Thoracic aorta (tissue), 2 donors: ENCODE data around the gene MAEA. TPM values are rescaled to one million over a fixed set of nuclear protein-coding genes. Genes with fewer than 3 reads are reported as not detected.

Source experiments
- ATAC-seq: fragments of 150-250 bp; one replicate; pipeline ENCODE4 v1.8.0; 2017; ENCODE audit warnings: low read depth; ENCODE audit not compliant: insufficient number of reproducible peaks, low FRiP score
- DNase-seq: peaks from one replicate; pipeline ENCODE4 v3.0.0-alpha.2; 2020; ENCODE audit warnings: low spot score
- H3K27ac ChIP-seq, 2 donors: fragments of 200-600 bp; sonication (generic); 1 replicate in 1 of 2; 2 replicates in 1 of 2; pipeline ENCODE4 v1.5.1; 2016; ENCODE audit warnings: mild to moderate bottlenecking in 2 of 2, moderate library complexity in 2 of 2
- H3K27me3 ChIP-seq: fragments of 200-600 bp; sonication (generic); replicated peaks from 2 replicates; pipeline ENCODE4 v1.6.0; 2016; ENCODE audit warnings: mild to moderate bottlenecking; ENCODE audit not compliant: insufficient read depth
- H3K36me3 ChIP-seq: fragments of 200-600 bp; sonication (generic); one replicate; pipeline ENCODE4 v1.5.1; 2016
- H3K4me1 ChIP-seq, 2 donors: fragments of 200-600 bp; sonication (generic); 1 replicate in 1 of 2; 2 replicates in 1 of 2; pipeline versions ENCODE4 v1.5.1 to v1.6.0; 2016; ENCODE audit warnings: low read depth in 2 of 2, mild to moderate bottlenecking in 1 of 2; ENCODE audit not compliant: control insufficient read depth in 1 of 2
- H3K4me3 ChIP-seq: fragments of 200-600 bp; sonication (generic); 2 replicates; pipeline ENCODE4 v1.5.1; 2016; ENCODE audit warnings: mild to moderate bottlenecking
- H3K9me3 ChIP-seq: fragments of 200-600 bp; sonication (generic); 2 replicates; pipeline ENCODE4 v1.5.1; 2016
- CTCF ChIP-seq: fragments of 200-600 bp; sonication (generic); IDR thresholded peaks from one replicate; pipeline ENCODE4 v1.5.1; 2019; ENCODE audit warnings: antibody characterized with exemption
- total RNA-seq, 2 donors: library from RNA; depleted of rRNA; stranded (reverse); fragments of >200 nt; gene quantifications; one replicate each; pipeline versions ENCODE4 v1.1.0 to v1.2.3, GENCODE V29; 2016

MAEA gene
- total RNA-seq, 2 donors from 2014 or later = 53.7 to 83.8 TPM

GRCh38 chr4:1295405-1296055 lies 5.8 kb downstream of the MAEA start:
- no peak overlapping the region for H3K4me3 ChIP-seq
- peaks cover 29 to 40% of the 10 kb centered on the region in 2 donors for H3K4me1 ChIP-seq
- no peak for ATAC-seq
- peak overlapping the region; percentile 13 to 32 for H3K27ac ChIP-seq
- TF ChIP-seq CTCF = no peak
- H3K27me3 ChIP-seq = no peaks in the 10 kb centered on the region
- no peaks in the 10 kb centered on the region for H3K9me3 ChIP-seq
- no peak for DNase-seq
- H3K36me3 ChIP-seq = peaks cover 29% of the 10 kb centered on the region

GRCh38 chr4:1296324-1297022 lies 6.8 kb downstream of the MAEA start:
- no peak for ATAC-seq
- H3K27me3 ChIP-seq = no peaks in the 10 kb centered on the region
- H3K4me1 ChIP-seq = peaks cover 20 to 31% of the 10 kb centered on the region in 2 donors
- no peaks in the 10 kb centered on the region for H3K9me3 ChIP-seq
- no peak for TF ChIP-seq CTCF
- no peak overlapping the region for H3K27ac ChIP-seq
- H3K4me3 ChIP-seq = no peak overlapping the region
- H3K36me3 ChIP-seq = peaks cover 29% of the 10 kb centered on the region
- no peak for DNase-seq

- Histone ChIP-seq H3K4me1 (peaks cover 20 to 26% of the 10 kb centered on the region in 2 donors), H3K36me3 (peaks cover 29% of the 10 kb centered on the region), H3K9me3 (no peaks in the 10 kb centered on the region), H3K4me3 (no peak overlapping the region), H3K27me3 (no peaks in the 10 kb centered on the region), H3K27ac (no peak overlapping the region)
- no peak for ATAC-seq
- no peak for DNase-seq
- TF ChIP-seq CTCF = no peak
Observed at GRCh38 chr4:1297023-1297395, 7.3 kb downstream of the MAEA start.

GRCh38 chr4:1297456-1298325 lies 8.0 kb downstream of the MAEA start:
- no peak overlapping the region for H3K27ac ChIP-seq
- H3K9me3 ChIP-seq = no peaks in the 10 kb centered on the region
- DNase-seq = no peak
- no peak for ATAC-seq
- TF ChIP-seq CTCF = no peak
- H3K4me3 ChIP-seq = no peak overlapping the region
- H3K36me3 ChIP-seq = peaks cover 29% of the 10 kb centered on the region
- no peaks in the 10 kb centered on the region for H3K27me3 ChIP-seq
- H3K4me1 ChIP-seq = peaks cover 20 to 21% of the 10 kb centered on the region in 2 donors

- no peak for TF ChIP-seq CTCF
- Histone ChIP-seq H3K4me3 (no peak overlapping the region), H3K27me3 (no peaks in the 10 kb centered on the region), H3K36me3 (peaks cover 29% of the 10 kb centered on the region), H3K4me1 (peaks cover 19% of the 10 kb centered on the region in 2 donors), H3K27ac (no peak overlapping the region), H3K9me3 (no peaks in the 10 kb centered on the region)
- ATAC-seq (no peak), DNase-seq (no peak)
Observed at GRCh38 chr4:1298461-1298860, 8.8 kb downstream of the MAEA start.
